GM12873 (cell line): Measurements from ENCODE around the gene COX8C.

Experiments used
- TF ChIP-seq, protein P1 (sequence below): IDR thresholded peaks from 2 replicates; pipeline ENCODE4 v1.5.1; 2012; ENCODE audit warnings: low read depth, mild to moderate bottlenecking, moderate library complexity, low read length, control low read depth; ENCODE audit not compliant: insufficient read depth; ENCODE audit errors: missing control alignments

The COX8C gene

DNA sequence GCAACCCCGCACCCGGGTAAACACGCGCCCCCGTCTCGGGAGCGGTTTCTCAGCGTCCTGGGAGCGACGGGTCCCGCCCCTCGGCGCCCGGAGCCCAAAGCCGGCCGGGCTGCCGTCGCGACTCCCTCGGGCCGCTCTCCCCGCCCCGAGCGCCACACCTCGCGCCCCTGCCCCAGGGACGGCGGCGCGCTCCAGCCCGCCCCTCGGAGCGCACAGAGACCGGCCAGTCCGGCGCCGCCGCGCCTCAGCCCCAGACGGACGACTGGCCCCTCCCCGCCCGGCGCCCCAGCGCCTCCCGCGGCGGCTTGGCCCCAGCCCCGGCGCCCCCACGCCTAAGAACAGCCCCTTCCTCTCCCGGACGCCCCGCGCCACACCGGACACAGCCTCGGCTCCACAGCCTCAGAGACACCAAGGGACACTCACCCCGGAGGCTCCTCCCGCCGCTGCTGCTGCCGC is 14.6 kb upstream of the COX8C start:
- TF ChIP-seq, protein P1, sequence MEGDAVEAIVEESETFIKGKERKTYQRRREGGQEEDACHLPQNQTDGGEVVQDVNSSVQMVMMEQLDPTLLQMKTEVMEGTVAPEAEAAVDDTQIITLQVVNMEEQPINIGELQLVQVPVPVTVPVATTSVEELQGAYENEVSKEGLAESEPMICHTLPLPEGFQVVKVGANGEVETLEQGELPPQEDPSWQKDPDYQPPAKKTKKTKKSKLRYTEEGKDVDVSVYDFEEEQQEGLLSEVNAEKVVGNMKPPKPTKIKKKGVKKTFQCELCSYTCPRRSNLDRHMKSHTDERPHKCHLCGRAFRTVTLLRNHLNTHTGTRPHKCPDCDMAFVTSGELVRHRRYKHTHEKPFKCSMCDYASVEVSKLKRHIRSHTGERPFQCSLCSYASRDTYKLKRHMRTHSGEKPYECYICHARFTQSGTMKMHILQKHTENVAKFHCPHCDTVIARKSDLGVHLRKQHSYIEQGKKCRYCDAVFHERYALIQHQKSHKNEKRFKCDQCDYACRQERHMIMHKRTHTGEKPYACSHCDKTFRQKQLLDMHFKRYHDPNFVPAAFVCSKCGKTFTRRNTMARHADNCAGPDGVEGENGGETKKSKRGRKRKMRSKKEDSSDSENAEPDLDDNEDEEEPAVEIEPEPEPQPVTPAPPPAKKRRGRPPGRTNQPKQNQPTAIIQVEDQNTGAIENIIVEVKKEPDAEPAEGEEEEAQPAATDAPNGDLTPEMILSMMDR, result no peak

GRCh38 chr14:93332853-93333630 is 13.9 kb upstream of the COX8C start, which contains the start of gene BTBD7:
BTBD7 (minus strand) TSS chr14:93333036; CDS start chr14:93296051, 36,985 bp downstream.
- TF ChIP-seq, protein P1, result peak; percentile 40

DNA sequence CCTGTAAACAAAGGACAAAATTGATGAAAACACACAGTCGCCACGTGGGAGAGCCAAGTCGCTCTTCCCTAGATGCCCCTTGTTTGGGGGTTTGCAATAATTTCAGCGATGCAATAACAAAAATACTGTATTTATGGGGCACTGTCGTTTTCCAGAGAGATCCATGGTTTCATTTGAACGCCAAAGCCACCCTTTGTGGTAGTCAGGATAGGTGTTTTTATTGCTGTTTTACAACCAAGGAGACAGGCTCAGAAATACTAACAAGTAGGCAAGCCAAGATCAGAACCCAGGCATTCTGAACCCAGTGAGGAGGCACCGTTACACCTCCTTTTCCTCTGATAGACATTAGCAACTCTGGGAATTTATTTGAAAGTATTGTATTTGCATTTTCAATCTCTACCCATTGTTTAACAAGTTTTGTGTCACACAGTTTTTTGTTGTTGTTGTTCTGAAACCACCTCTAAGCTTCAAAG is 13.3 kb upstream of the COX8C start:
- TF ChIP-seq, protein P1, result no peak

- TF ChIP-seq, protein P1, result peak; percentile 15
These were observed 9.7 kb upstream of the COX8C start for GRCh38 chr14:93337143-93337753.

- TF ChIP-seq, protein P1, result no peak
These were observed 9.1 kb upstream of the COX8C start for GRCh38 chr14:93337884-93338283.

DNA sequence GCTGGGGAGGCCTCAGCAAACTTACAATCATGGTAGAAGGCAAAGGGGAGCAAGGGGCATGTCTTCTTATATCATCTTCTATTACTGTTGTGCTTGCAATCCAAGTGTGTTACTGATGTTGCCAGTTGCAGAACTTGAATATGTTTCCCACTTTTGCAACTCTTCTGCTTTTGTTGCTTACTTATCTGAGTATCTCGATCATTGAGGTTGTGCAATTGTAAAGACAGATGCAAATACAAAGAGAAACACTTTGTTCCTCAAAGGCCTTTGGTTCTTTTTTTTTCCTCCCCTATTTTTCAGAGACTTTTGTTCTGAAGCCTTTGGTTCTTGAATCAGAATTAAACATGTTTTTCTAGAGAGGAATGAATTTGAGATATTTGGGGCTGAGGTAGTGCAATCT is 3.7 kb upstream of the COX8C start:
- TF ChIP-seq, protein P1, result no peak

DNA sequence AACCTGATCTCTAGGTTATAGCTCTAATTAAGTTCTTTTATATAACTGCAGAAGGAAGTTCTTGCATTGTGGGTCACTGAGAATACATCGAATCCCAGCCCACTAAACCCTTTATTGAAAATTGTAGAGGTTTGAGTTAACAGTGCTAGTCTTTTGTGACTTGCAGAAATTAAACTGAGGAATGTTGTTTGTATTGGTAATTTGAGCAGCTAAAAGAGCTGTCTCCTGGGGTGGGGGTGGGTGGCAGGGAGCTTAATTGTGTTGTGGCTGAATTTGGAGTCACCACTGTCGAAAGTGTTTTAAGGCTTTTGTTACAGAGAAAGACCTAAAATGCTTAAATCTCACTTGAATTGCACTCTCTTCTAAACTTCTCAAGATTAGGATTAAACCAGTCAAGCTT is 3.2 kb upstream of the COX8C start:
- TF ChIP-seq, protein P1, result no peak
